ENCODE data around the gene NUP214. TPM values are rescaled to one million over a fixed set of nuclear protein-coding genes. Genes with fewer than 3 reads are reported as not detected.

The NUP214 gene
- total RNA-seq, 1 experiment from 2014 or later: 34.9 TPM

GRCh38 chr9:131140112-131140511 lies 14.7 kb downstream of the NUP214 start:
- Histone ChIP-seq H3K4me1 (ENCODE audit: control insufficient read depth, insufficient read depth, low read length) (no peaks in the 10 kb centered on the region), H3K36me3 (ENCODE audit: control insufficient read depth, insufficient read depth, low read length) (peaks cover 30% of the 10 kb centered on the region), H3K4me3 (ENCODE audit: low read depth in 2 of 2, low read length in 2 of 2) (no peak overlapping the region), H3K27me3 (ENCODE audit: control insufficient read depth, insufficient read depth, low read length) (no peaks in the 10 kb centered on the region), H3K9me3 (ENCODE audit: control insufficient read depth, insufficient read depth, low read depth, low read length) (no peaks in the 10 kb centered on the region), H3K27ac (ENCODE audit: low read length) (no peak overlapping the region)
- TF ChIP-seq, protein P1, sequence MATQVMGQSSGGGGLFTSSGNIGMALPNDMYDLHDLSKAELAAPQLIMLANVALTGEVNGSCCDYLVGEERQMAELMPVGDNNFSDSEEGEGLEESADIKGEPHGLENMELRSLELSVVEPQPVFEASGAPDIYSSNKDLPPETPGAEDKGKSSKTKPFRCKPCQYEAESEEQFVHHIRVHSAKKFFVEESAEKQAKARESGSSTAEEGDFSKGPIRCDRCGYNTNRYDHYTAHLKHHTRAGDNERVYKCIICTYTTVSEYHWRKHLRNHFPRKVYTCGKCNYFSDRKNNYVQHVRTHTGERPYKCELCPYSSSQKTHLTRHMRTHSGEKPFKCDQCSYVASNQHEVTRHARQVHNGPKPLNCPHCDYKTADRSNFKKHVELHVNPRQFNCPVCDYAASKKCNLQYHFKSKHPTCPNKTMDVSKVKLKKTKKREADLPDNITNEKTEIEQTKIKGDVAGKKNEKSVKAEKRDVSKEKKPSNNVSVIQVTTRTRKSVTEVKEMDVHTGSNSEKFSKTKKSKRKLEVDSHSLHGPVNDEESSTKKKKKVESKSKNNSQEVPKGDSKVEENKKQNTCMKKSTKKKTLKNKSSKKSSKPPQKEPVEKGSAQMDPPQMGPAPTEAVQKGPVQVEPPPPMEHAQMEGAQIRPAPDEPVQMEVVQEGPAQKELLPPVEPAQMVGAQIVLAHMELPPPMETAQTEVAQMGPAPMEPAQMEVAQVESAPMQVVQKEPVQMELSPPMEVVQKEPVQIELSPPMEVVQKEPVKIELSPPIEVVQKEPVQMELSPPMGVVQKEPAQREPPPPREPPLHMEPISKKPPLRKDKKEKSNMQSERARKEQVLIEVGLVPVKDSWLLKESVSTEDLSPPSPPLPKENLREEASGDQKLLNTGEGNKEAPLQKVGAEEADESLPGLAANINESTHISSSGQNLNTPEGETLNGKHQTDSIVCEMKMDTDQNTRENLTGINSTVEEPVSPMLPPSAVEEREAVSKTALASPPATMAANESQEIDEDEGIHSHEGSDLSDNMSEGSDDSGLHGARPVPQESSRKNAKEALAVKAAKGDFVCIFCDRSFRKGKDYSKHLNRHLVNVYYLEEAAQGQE (IDR thresholded peaks at IDR 0.05; ENCODE audit: insufficient read depth in 1 of 2, low read depth in 2 of 2, low read length in 1 of 2): no peak
- TF ChIP-seq SIN3A (IDR thresholded peaks at IDR 0.05; ENCODE audit: borderline replicate concordance, insufficient read depth, low read depth, low read length): no peak
- ChIA-PET CTCF (no interaction called here), POLR2A (no interaction called here)
- no peak for ATAC-seq
- BruUV-seq (replicated peaks): no TSS peak
- intact Hi-C loops (cut with micrococcal nuclease; ENCODE audit: unreplicated experiment): no loop called here
- no peak for DNase-seq (ENCODE audit: low read depth, low spot score)
- in situ Hi-C loops (cut with HindIII; ENCODE audit: low pct_unique_long_range_greater_than_20kb, low sequenced_read_pairs): no loop called here

DNA sequence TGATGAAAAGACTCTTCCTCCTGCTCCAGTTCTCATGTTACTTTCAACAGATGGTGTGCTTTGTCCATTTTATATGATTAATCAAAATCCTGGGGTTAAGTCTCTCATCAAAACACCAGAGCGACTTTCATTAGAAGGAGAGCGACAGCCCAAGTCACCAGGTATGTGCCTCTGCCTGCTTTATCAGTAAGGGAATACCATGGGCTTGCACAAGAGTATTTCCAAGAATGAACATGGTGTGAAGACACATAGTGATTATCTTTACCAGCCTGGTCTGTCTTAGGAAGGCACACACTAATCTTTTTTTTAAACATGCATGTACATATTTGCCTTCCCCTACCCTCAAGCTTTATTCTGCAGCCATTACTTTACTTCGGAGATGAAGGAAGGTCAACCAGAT lies 15.2 kb downstream of the NUP214 start:
- Histone ChIP-seq H3K27me3 (ENCODE audit: control insufficient read depth, insufficient read depth, low read length) (no peaks in the 10 kb centered on the region), H3K9me3 (ENCODE audit: control insufficient read depth, insufficient read depth, low read depth, low read length) (no peaks in the 10 kb centered on the region), H3K4me1 (ENCODE audit: control insufficient read depth, insufficient read depth, low read length) (no peaks in the 10 kb centered on the region), H3K4me3 (ENCODE audit: low read depth in 2 of 2, low read length in 2 of 2) (no peak overlapping the region), H3K27ac (ENCODE audit: low read length) (no peak overlapping the region), H3K36me3 (ENCODE audit: control insufficient read depth, insufficient read depth, low read length) (peaks cover 29% of the 10 kb centered on the region)
- in situ Hi-C loops (cut with HindIII; ENCODE audit: low pct_unique_long_range_greater_than_20kb, low sequenced_read_pairs) (no loop called here), intact Hi-C loops (cut with micrococcal nuclease; ENCODE audit: unreplicated experiment) (no loop called here)
- ATAC-seq (no peak), DNase-seq (ENCODE audit: low read depth, low spot score) (no peak)
- no TSS peak for BruUV-seq (replicated peaks)
- TF ChIP-seq POLR2AphosphoS5 (IDR thresholded peaks at IDR 0.05; ENCODE audit: low read depth, low read length) (no peak), CTCF (IDR thresholded peaks at IDR 0.05) (no peak), SIN3A (IDR thresholded peaks at IDR 0.05; ENCODE audit: borderline replicate concordance, insufficient read depth, low read depth, low read length) (no peak), TCF7L2 (IDR thresholded peaks at IDR 0.05; ENCODE audit: low read depth, low read length) (no peak)
- TF ChIP-seq, protein P1 (IDR thresholded peaks at IDR 0.05; ENCODE audit: insufficient read depth in 1 of 2, low read depth in 2 of 2, low read length in 1 of 2): no peak
- ChIA-PET POLR2A (no interaction called here), CTCF (no interaction called here)

All from Panc1 (cell line).